DOHH2 (cell line): Measurements from ENCODE around the gene TBX21.

ENCODE experiments used
- H3F3A ChIP-seq: fragments of 200-600 bp; sonication (generic), shearing (Covaris generic); 2 replicates; pipeline ENCODE4 v1.6.0; 2016; ENCODE audit warnings: antibody characterized with exemption, mild to moderate bottlenecking; ENCODE audit not compliant: control insufficient read depth, insufficient read depth
- H3K27ac ChIP-seq: fragments of 200-600 bp; sonication (generic); 2 replicates; pipeline ENCODE4 v1.5.1; 2014; ENCODE audit warnings: low read depth, mild to moderate bottlenecking, low read length, moderate library complexity
- H3K27me3 ChIP-seq: fragments of 200-600 bp; sonication (generic); 2 replicates; pipeline ENCODE4 v1.6.1; 2014; ENCODE audit warnings: mild to moderate bottlenecking, low read length, mixed read lengths; ENCODE audit not compliant: control insufficient read depth
- H3K36me3 ChIP-seq: fragments of 200-600 bp; sonication (generic); 2 replicates; pipeline ENCODE4 v1.6.1; 2014; ENCODE audit warnings: mild to moderate bottlenecking, low read length, moderate library complexity, mixed read lengths; ENCODE audit not compliant: control insufficient read depth
- H3K4me1 ChIP-seq: fragments of 200-600 bp; sonication (generic); 2 replicates; pipeline ENCODE4 v1.6.1; 2014; ENCODE audit warnings: mild to moderate bottlenecking, low read length, mixed read lengths; ENCODE audit not compliant: control insufficient read depth
- H3K4me2 ChIP-seq: fragments of 200-600 bp; sonication (generic); 2 replicates; pipeline ENCODE4 v1.6.0; 2014; ENCODE audit warnings: mild to moderate bottlenecking, low read length, moderate library complexity
- H3K4me3 ChIP-seq: fragments of 200-600 bp; sonication (generic); 2 replicates; pipeline ENCODE4 v1.5.1; 2014; ENCODE audit warnings: mild to moderate bottlenecking, low read length, mixed read lengths
- H3K79me2 ChIP-seq: fragments of 200-600 bp; sonication (generic); 2 replicates; pipeline ENCODE4 v1.6.1; 2014; ENCODE audit warnings: mild to moderate bottlenecking, low read length, mixed read lengths; ENCODE audit not compliant: control insufficient read depth
- H3K9me2 ChIP-seq: fragments of 200-600 bp; sonication (generic); replicated peaks from 2 replicates; pipeline ENCODE4 v1.6.1; 2014; ENCODE audit warnings: mild to moderate bottlenecking, low read length, mixed read lengths; ENCODE audit not compliant: control insufficient read depth
- H3K9me3 ChIP-seq: fragments of 200-600 bp; sonication (generic); 2 replicates; pipeline ENCODE4 v1.6.1; 2014; ENCODE audit warnings: antibody characterized with exemption, low read length, mixed read lengths; ENCODE audit not compliant: control insufficient read depth, insufficient read depth
- H4K20me1 ChIP-seq: fragments of 200-600 bp; sonication (generic); 2 replicates; pipeline ENCODE4 v1.6.0; 2014; ENCODE audit warnings: low read depth, mild to moderate bottlenecking, antibody characterized with exemption, low read length, moderate library complexity; ENCODE audit not compliant: control insufficient read depth, insufficient read depth
- CTCF ChIP-seq: fragments of 200-600 bp; sonication (generic); IDR thresholded peaks from one replicate; pipeline ENCODE4 v1.5.1; 2014; ENCODE audit warnings: antibody characterized with exemption, mild to moderate bottlenecking, low read depth, low read length; ENCODE audit not compliant: poor library complexity, severe bottlenecking
- EZH2phosphoT487 ChIP-seq: fragments of 200-600 bp; sonication (generic); IDR thresholded peaks from 2 replicates; pipeline ENCODE4 v1.6.1; 2017; ENCODE audit warnings: borderline replicate concordance, mild to moderate bottlenecking, antibody characterized with exemption, low read length, moderate library complexity, mixed read lengths

The TBX21 gene

DNA sequence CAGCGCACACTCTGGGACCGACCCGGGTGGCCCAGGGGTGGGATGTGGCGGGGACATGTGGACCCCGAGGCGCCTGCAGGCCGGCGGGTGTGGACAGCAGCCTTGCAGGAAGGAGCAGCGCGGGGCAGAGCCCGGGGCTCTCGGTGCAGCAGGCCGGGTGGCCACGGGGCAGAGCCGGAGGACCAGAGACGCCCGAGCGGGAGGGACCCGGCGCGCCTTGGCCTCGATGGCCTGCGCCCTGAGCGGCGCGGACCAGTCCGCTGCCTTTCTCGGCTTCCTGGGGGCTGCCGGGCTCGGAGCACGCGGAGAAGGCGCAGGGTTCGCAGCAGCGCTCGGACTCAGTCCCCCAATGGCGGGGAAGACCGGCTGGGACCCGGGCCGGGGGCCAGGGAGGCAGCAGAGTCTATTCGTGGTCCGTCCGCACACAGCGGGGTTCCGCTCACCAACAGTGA is 45.2 kb downstream of the TBX21 start:
- H3K4me2 ChIP-seq = no peak overlapping the region
- H3K4me3 ChIP-seq = no peak overlapping the region
- TF ChIP-seq CTCF = no peak
- H3K9me2 ChIP-seq = no peaks in the 10 kb centered on the region
- H3K9me3 ChIP-seq = no peaks in the 10 kb centered on the region
- no peaks in the 10 kb centered on the region for H3F3A ChIP-seq
- H3K27me3 ChIP-seq = no peaks in the 10 kb centered on the region; the same call in 1 of the 2 replicates
- H3K36me3 ChIP-seq = no peaks in the 10 kb centered on the region
- H3K27ac ChIP-seq = no peak overlapping the region
- H3K79me2 ChIP-seq = no peaks in the 10 kb centered on the region
- no peaks in the 10 kb centered on the region for H3K4me1 ChIP-seq
- no peaks in the 10 kb centered on the region for H4K20me1 ChIP-seq

- H3K27ac ChIP-seq = no peak overlapping the region
- H3K79me2 ChIP-seq = no peaks in the 10 kb centered on the region
- no peaks in the 10 kb centered on the region; the same call in 1 of the 2 replicates for H3K27me3 ChIP-seq
- no peaks in the 10 kb centered on the region for H3K9me2 ChIP-seq
- H3F3A ChIP-seq = no peaks in the 10 kb centered on the region
- TF ChIP-seq EZH2phosphoT487 (no peak), CTCF (no peak)
- H3K9me3 ChIP-seq = no peaks in the 10 kb centered on the region
- H3K4me1 ChIP-seq = no peaks in the 10 kb centered on the region
- no peaks in the 10 kb centered on the region for H4K20me1 ChIP-seq
- no peak overlapping the region for H3K4me2 ChIP-seq
- no peak overlapping the region for H3K4me3 ChIP-seq
- H3K36me3 ChIP-seq = no peaks in the 10 kb centered on the region
Observed at GRCh38 chr17:47781397-47781796, 48.4 kb downstream of the TBX21 start.

DNA sequence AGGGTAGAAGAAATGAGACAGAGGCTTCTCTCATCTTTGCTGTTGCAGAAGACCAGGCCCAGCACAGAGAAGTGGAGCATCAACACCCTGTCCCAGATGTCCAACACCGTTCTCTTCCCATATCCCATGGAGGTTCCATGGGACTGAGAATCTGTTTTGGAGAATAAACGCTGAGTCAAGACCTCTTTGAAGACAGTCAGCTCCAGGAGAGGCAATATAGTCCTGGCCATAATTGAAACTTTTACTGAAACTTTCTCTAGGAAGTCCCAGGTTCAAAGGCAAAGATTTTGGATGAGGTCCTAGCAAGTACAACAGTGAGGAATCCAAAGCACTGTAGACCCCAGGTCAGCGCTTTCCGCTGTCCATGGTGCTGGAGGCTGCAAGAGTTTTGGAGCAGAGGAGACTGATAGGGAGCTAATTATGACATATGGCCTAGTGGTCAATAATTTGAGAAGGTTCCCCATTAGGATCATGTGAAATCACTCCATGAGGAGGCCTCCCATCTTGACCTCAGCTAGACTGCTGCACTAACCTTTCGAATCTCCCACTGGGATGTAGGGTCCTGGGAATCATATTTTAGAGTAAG is 52.6 kb downstream of the TBX21 start:
- no peak overlapping the region for H3K4me3 ChIP-seq
- H3K9me2 ChIP-seq = no peaks in the 10 kb centered on the region
- H4K20me1 ChIP-seq = no peaks in the 10 kb centered on the region
- H3K36me3 ChIP-seq = no peaks in the 10 kb centered on the region
- H3K27ac ChIP-seq = no peak overlapping the region
- no peaks in the 10 kb centered on the region for H3K79me2 ChIP-seq
- H3K4me1 ChIP-seq = no peaks in the 10 kb centered on the region
- no peak for TF ChIP-seq CTCF
- no peak for TF ChIP-seq EZH2phosphoT487
- no peak overlapping the region for H3K4me2 ChIP-seq
- H3K27me3 ChIP-seq = no peaks in the 10 kb centered on the region; the same call in 1 of the 2 replicates
- H3K9me3 ChIP-seq = no peaks in the 10 kb centered on the region
- H3F3A ChIP-seq = no peaks in the 10 kb centered on the region
